GM19099 (cell line): ENCODE measurements around the gene CLIC3.

Experiments used
- POLR2A ChIP-seq: IDR thresholded peaks from 3 replicates; pipeline ENCODE4 v1.6.1; 2011; ENCODE audit warnings: low read depth; ENCODE audit not compliant: insufficient read length; ENCODE audit errors: extremely low read depth

Gene CLIC3

DNA sequence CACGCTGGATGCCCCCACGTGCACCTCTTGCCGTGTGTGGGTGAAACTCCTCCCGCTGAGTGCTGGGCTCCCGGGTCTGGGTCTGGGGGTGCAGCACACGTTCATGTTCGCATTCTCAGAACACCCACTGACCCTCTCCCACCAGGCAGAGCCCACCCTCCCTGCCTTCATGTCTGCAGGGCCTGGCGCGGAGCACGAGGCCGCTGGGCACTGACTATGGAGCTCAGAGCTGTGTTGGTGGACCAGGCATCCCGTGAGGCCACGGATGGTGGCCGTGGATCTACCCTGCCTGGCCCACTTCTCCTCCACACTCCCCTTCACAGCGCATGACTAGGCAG lies 35.5 kb downstream of the CLIC3 start:
- no peak for TF ChIP-seq POLR2A

GRCh38 chr9:136960212-136960937 lies 36.0 kb downstream of the CLIC3 start:
- no peak for TF ChIP-seq POLR2A

- no peak for TF ChIP-seq POLR2A
These were observed 37.2 kb downstream of the CLIC3 start for GRCh38 chr9:136958898-136959850.

DNA sequence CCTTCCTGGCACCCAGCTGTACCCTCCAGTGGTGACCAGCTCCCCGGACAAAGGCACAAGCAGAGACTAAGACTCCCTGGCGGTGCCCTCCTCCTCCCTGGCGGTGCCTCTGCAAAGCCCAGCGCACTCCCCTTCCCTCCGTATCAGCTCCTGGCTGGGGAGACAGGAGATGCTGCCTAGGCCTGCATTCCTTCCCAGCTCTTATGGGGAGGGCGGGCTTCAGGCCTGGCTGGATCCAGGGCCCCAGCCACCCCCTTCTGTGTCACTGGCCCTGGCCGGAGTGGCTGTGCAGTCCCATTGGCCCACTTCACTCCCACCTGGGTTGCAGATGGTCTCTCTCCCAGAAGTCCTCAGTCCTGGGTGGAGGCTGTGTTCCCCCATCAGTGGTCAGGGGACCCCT lies 37.9 kb downstream of the CLIC3 start:
- no peak for TF ChIP-seq POLR2A

- TF ChIP-seq POLR2A: no peak
These were observed 38.5 kb downstream of the CLIC3 start for GRCh38 chr9:136957901-136958300.

- no peak for TF ChIP-seq POLR2A
These were observed 38.9 kb downstream of the CLIC3 start for GRCh38 chr9:136957461-136957860.

DNA sequence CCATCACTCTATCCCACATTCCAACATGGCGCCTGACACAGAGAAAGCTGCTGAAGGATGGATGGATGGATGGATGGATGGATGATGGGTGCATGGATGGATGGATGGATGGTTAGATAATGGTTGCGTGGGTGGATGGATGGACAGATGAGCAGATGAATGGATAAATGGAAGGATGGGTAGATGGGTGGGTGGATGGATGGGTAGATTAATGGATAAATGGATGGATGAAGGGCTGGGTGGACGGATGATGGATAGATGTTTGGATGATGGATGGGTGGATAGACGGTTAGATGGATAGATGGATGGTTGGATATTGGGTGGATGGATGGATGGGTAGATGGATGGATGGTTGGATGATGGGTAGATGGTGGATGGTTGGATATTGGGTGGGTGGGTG lies 39.8 kb downstream of the CLIC3 start:
- no peak for TF ChIP-seq POLR2A

GRCh38 chr9:136955943-136956335 lies 40.4 kb downstream of the CLIC3 start:
- no peak for TF ChIP-seq POLR2A

DNA sequence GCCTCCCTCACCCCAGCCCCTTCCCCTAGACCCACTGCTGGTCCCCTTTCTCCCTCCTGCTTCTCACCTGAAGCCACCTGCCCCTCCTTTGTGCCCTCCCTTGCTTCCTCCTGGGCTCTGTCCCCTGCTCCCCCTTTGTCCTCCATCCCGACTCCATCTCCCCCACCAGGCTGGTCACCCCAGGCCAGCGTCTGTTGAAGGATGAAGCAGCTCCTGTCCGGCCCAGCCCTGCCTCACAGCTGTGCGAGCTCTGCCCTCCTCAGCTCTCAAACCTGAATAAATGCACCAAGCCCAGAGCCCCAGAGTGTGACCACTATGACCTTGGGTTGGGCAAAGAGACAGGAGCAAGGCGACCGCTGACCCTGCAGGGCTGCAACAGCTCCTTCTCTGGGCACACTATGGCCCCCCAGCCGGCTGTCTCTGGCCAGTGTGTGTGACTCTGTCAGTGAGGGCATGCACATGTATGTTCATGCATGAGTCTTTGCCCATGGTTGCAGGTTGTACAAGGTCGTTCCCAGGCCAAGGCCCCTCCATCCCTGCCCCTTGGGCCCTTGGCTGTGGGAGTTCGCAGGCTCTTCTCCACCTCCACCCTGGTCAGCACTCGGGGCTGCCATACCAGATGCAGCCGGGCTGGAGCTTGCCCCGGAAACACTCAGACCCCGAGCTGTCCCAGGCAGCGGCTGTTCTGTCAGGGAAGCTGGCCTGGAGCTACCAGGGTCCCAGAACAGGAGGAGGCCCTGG lies 41.0 kb downstream of the CLIC3 start:
- TF ChIP-seq POLR2A: no peak

DNA sequence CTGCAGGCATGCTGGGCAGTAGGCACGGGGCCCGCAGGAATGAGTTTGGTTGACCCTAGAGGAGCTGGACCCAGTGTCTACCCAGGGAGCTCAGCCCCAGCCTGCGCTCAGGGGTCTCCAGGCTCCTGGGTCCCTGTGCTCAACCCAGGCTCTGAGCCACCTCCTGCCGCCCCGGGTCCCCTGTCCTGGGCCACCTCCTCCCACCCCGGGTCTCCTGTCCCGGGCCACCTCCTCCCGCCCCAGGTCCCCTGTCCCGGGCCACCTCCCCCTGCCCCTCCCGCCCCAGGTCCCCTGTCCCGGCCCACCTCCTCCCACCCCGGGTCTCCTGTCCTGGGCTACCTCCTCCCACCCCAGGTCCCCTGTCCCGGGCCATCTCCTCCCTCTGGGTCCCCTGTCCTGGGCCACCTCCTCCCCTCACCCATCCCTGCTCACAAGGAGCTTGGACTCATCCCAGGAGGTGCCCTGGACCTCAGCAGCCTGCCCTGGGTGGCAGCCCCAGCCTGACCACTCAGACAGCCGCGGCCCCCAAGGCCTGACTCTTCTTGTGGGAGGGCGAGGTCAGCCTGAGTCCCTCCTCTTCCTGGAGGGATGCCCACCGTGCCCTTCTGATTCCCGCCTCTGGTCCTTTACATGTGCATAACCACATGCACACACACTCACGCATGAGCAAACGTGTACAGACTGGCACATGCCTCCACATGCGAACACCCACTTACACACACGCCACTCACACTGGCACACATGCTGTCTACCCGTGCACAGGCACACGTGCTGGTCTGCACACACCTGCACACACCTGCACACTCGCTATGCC lies 41.9 kb downstream of the CLIC3 start:
- no peak for TF ChIP-seq POLR2A

DNA sequence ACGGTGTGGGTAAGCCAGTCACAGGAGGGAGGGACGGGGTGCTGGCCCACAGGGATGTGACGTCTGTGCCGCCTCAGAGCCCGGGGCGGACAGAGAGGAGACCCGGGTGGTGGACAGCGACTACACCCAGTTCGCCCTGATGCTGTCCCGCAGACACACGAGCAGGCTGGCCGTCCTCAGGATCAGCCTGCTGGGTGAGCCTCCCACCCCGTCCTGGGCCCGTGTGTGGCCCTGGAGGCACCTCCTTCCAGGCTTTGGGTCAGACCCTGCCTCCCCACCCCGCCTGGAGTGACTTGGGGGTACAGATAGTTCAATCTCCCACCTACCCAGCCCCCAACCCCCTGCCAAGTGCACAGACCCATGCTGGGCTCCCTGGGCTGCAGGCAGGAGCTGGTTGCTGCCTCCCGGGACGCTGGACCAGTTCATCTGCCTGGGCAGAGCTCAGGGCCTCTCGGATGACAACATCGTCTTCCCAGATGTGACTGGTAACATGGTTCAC lies 42.5 kb downstream of the CLIC3 start:
- no peak for TF ChIP-seq POLR2A

DNA sequence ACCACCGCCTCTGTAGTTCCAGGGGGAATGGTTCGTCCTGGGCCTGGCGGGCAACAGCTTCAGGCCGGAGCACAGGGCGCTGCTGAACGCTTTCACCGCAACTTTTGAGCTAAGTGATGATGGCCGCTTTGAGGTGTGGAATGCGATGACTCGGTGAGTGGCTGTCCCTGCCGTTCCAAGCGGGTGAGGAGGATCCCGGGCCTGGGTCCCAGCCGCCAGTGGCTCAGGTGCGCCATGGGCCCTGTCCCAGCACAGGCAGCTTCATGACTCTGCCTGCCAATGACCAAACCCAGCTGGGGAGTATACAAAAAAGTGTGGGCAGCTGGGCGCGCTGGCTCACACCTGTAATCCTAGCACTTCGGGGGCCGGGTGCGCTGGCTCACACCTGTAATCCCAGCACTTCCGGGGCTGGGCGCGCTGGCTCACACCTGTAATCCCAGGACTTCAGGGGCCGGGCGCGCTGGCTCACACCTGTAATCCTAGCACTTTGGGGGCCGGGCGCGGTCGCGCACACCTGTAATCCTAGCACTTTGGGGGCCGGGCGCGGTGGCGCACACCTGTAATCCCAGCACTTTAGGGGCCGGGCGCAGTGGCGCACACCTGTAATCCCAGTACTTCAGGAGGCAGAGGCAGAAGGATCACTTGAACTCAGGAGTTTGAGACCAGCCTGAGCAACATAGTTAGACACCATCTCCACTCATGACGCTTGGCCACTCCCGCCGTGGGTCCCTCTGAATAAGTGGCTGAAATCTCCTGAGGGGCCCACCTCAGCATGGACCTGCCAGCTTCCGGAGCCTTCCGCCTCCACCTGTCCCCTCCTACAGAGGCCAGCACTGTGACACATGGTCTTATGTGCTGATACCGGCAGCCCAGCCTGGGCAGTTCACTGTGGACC lies 43.2 kb downstream of the CLIC3 start:
- no peak for TF ChIP-seq POLR2A

GRCh38 chr9:136952321-136952850 lies 44.0 kb downstream of the CLIC3 start:
- TF ChIP-seq POLR2A: no peak
